IPS-18c (cell line): ENCODE measurements around the gene CYFIP1.

Source experiments
- H3K4me3 ChIP-seq: 2 replicates; pipeline ENCODE4 v1.7.0; 2013; ENCODE audit warnings: low read depth, mild to moderate bottlenecking, low read length, moderate library complexity; ENCODE audit not compliant: insufficient read depth
- H3K9me3 ChIP-seq: one replicate; pipeline ENCODE4 v1.6.1; 2013; ENCODE audit warnings: mild to moderate bottlenecking, low read length, moderate library complexity; ENCODE audit not compliant: control insufficient read depth, insufficient read depth

Gene CYFIP1

DNA sequence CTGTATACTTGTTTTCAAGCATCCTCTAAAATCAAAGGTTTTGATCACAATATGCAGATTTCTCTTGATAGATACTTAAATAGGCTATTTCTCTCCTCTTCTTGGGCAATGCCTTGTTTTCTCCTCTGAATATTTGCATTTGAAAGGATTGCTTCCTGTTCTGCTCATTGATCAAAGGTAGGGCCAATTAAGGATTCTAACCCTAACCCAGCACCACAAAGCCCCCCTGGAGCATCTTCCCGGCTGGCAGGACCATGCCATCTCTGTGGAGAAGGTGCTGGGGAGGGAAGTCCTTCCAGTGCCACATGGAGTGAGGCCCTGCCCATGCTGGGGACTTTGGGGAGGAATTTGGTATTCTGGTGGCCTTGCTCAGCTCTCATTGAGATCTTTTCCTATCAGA lies 153.0 kb downstream of the CYFIP1 start:
- Histone ChIP-seq H3K9me3 (no peaks in the 10 kb centered on the region), H3K4me3 (no peak overlapping the region)

GRCh38 chr15:22823495-22824128 lies 156.6 kb downstream of the CYFIP1 start:
- no peaks in the 10 kb centered on the region for H3K9me3 ChIP-seq
- no peak overlapping the region for H3K4me3 ChIP-seq

DNA sequence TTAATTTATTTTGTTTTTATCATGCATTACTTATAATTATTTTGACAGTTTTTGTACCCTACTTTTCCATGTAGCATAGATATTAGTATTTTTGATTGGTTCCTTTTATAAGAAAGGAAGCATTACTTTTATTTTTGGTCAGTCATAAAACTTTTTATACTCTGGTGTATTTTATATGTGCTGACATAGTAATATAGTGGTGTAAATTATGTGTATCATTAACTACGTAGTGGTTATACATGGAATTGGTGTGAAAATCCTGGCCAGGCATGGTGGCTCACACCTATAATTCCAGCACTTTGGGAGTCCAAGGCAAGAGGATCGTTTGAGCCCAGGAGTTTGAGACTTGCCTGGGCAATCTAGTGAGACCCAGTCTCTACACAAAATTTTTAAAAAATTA lies 160.5 kb downstream of the CYFIP1 start:
- no peaks in the 10 kb centered on the region for H3K9me3 ChIP-seq

More for the DNA sequence above, 160.5 kb downstream of the CYFIP1 start:
- no peak overlapping the region for H3K4me3 ChIP-seq
